H9 (cell line): ENCODE data around the gene MRPS27. TPM values are rescaled to one million over a fixed set of nuclear protein-coding genes. Genes with fewer than 3 reads are reported as not detected.

Experiments
- DNase-seq: peaks from one replicate; pipeline ENCODE4 v3.0.0-alpha.2; 2017
- H2AFZ ChIP-seq: one replicate; pipeline ENCODE4 v1.6.1; 2013; ENCODE audit warnings: mild to moderate bottlenecking, low read length, control low read depth, moderate library complexity
- H2AK5ac ChIP-seq: 2 replicates; pipeline ENCODE4 v1.6.1; 2013; ENCODE audit warnings: low read length, control low read depth, mixed read lengths; ENCODE audit not compliant: insufficient read length
- H2BK120ac ChIP-seq: one replicate; pipeline ENCODE4 v1.6.1; 2013; ENCODE audit warnings: low read depth, mild to moderate bottlenecking, low read length, control low read depth, inconsistent platforms; ENCODE audit not compliant: poor library complexity, severe bottlenecking
- H2BK12ac ChIP-seq: 2 replicates; pipeline ENCODE4 v1.6.1; 2013; ENCODE audit warnings: low read length, control low read depth, mixed read lengths, low read depth; ENCODE audit not compliant: insufficient read length
- H2BK15ac ChIP-seq: 2 replicates; pipeline ENCODE4 v1.6.1; 2013; ENCODE audit warnings: low read depth, low read length, control low read depth
- H2BK20ac ChIP-seq: one replicate; pipeline ENCODE4 v1.6.1; 2013; ENCODE audit warnings: low read depth, mild to moderate bottlenecking, low read length, control low read depth, inconsistent platforms; ENCODE audit not compliant: poor library complexity, severe bottlenecking
- H2BK5ac ChIP-seq: 2 replicates; pipeline ENCODE4 v1.6.1; 2013; ENCODE audit warnings: low read length, control low read depth, mixed read lengths; ENCODE audit not compliant: insufficient read length
- H3K14ac ChIP-seq: 2 replicates; pipeline ENCODE4 v1.6.1; 2013; ENCODE audit warnings: low read length, control low read depth; ENCODE audit not compliant: insufficient read depth
- H3K18ac ChIP-seq: 2 replicates; pipeline ENCODE4 v1.6.1; 2013; ENCODE audit warnings: low read depth, mild to moderate bottlenecking, mixed read lengths, low read length, control low read depth; ENCODE audit not compliant: insufficient read length
- H3K23ac ChIP-seq: 2 replicates; pipeline ENCODE4 v1.6.1; 2013; ENCODE audit warnings: low read length, control low read depth, mixed read lengths, low read depth; ENCODE audit not compliant: insufficient read length
- H3K23me2 ChIP-seq: 2 replicates; pipeline ENCODE4 v1.6.1; 2013; ENCODE audit warnings: low read depth, mild to moderate bottlenecking, mixed read lengths, low read length, control low read depth; ENCODE audit not compliant: insufficient read length, poor library complexity, severe bottlenecking
- H3K27ac ChIP-seq: 2 replicates; pipeline ENCODE4 v1.5.1; 2013; ENCODE audit warnings: low read length, control low read depth, mixed read lengths, low read depth; ENCODE audit not compliant: insufficient read length
- H3K27me3 ChIP-seq: 2 replicates; pipeline ENCODE4 v1.6.1; 2013; ENCODE audit warnings: low read length, control low read depth, inconsistent platforms; ENCODE audit not compliant: insufficient read depth
- H3K4ac ChIP-seq: 2 replicates; pipeline ENCODE4 v1.6.1; 2013; ENCODE audit warnings: low read depth, mild to moderate bottlenecking, control low read depth, inconsistent platforms, low read length, moderate library complexity
- H3K4me1 ChIP-seq: 2 replicates; pipeline ENCODE4 v1.6.1; 2013; ENCODE audit warnings: low read length, control low read depth, inconsistent platforms; ENCODE audit not compliant: insufficient read depth
- H3K4me2 ChIP-seq: 2 replicates; pipeline ENCODE4 v1.6.1; 2013; ENCODE audit warnings: low read length, control low read depth, mixed read lengths; ENCODE audit not compliant: insufficient read length, insufficient read depth
- H3K56ac ChIP-seq: 2 replicates; pipeline ENCODE4 v1.6.1; 2013; ENCODE audit warnings: low read depth, mild to moderate bottlenecking, mixed read lengths, low read length, control low read depth; ENCODE audit not compliant: insufficient read length
- H3K79me1 ChIP-seq: 2 replicates; pipeline ENCODE4 v1.6.1; 2013; ENCODE audit warnings: low read depth, mild to moderate bottlenecking, moderate library complexity, low read length, control low read depth, inconsistent platforms; ENCODE audit not compliant: insufficient read depth, poor library complexity, severe bottlenecking
- H3K79me2 ChIP-seq: 2 replicates; pipeline ENCODE4 v1.6.1; 2013; ENCODE audit warnings: low read length, control low read depth, inconsistent platforms; ENCODE audit not compliant: insufficient read depth
- H3K9ac ChIP-seq: 2 replicates; pipeline ENCODE4 v1.6.1; 2013; ENCODE audit warnings: low read length, control low read depth, mixed read lengths; ENCODE audit not compliant: insufficient read length; ENCODE audit errors: extremely low read depth
- H3K9me3 ChIP-seq: one replicate; pipeline ENCODE4 v1.6.1; 2013; ENCODE audit warnings: low read depth, low read length, inconsistent platforms; ENCODE audit not compliant: control insufficient read depth
- H3T11ph ChIP-seq: one replicate; pipeline ENCODE4 v1.6.1; 2013; ENCODE audit warnings: mild to moderate bottlenecking, low read length, control low read depth, inconsistent platforms
- H4K20me1 ChIP-seq: one replicate; pipeline ENCODE4 v1.6.1; 2013; ENCODE audit not compliant: control insufficient read depth, insufficient read length, insufficient read depth
- H4K5ac ChIP-seq: 2 replicates; pipeline ENCODE4 v1.6.1; 2013; ENCODE audit warnings: low read depth, mild to moderate bottlenecking, mixed read lengths, low read length, control low read depth; ENCODE audit not compliant: insufficient read length
- H4K8ac ChIP-seq: replicated peaks from 2 replicates; pipeline ENCODE4 v1.6.1; 2013; ENCODE audit warnings: low read length, control low read depth, mixed read lengths, low read depth; ENCODE audit not compliant: insufficient read length
- H4K91ac ChIP-seq: 2 replicates; pipeline ENCODE4 v1.6.1; 2013; ENCODE audit warnings: low read depth, mild to moderate bottlenecking, moderate library complexity, mixed read lengths, low read length, control low read depth; ENCODE audit not compliant: insufficient read length
- H3K27ac Mint-ChIP-seq, 3 experiments: 2 replicates in 2 of 3; 3 replicates in 1 of 3; pipeline ENCODE4 v1.8.0; 2020 to 2021; ENCODE audit warnings: mixed read lengths in 3 of 3, mild to moderate bottlenecking in 1 of 3, moderate library complexity in 1 of 3
- H3K27me3 Mint-ChIP-seq: 2 replicates; pipeline ENCODE4 v1.8.0; 2021; ENCODE audit warnings: low read depth, mild to moderate bottlenecking, moderate library complexity, mixed read lengths
- H3K36me3 Mint-ChIP-seq, 3 experiments: 2 replicates in 2 of 3; 3 replicates in 1 of 3; pipeline ENCODE4 v1.8.0; 2020 to 2021; ENCODE audit warnings: low read depth in 3 of 3, mixed read lengths in 3 of 3; ENCODE audit not compliant: insufficient read depth in 1 of 3
- H3K4me1 Mint-ChIP-seq, 2 experiments: 2 replicates each; pipeline ENCODE4 v1.8.0; 2020; ENCODE audit warnings: mixed read lengths in 2 of 2
- H3K4me3 Mint-ChIP-seq, 2 experiments: 2 replicates in 1 of 2; 3 replicates in 1 of 2; pipeline ENCODE4 v1.8.0; 2020 to 2021; ENCODE audit warnings: mild to moderate bottlenecking in 2 of 2, mixed read lengths in 2 of 2, moderate library complexity in 1 of 2
- H3K9me3 Mint-ChIP-seq, 2 experiments: 2 replicates in 1 of 2; 3 replicates in 1 of 2; pipeline ENCODE4 v1.8.0; 2020; ENCODE audit warnings: mild to moderate bottlenecking in 2 of 2, mixed read lengths in 2 of 2, moderate library complexity in 1 of 2
- CTCF ChIP-seq: fragments of 200-600 bp; sonication (generic); conservative IDR thresholded peaks from 3 replicates; pipeline ENCODE4 v1.8.0; 2021; ENCODE audit warnings: antibody characterized with exemption, mild to moderate bottlenecking
- WGBS: extraction: QIAGEN DNeasy Blood & Tissue Kit; methylation state at CpG from one replicate; pipeline ENCODE4 v1.1.7; 2013; ENCODE audit warnings: missing lambda C conversion rate, low lambda C conversion rate, mixed read lengths; ENCODE audit not compliant: insufficient read length; ENCODE audit errors: extremely low coverage; 5-methylcytosine and 5-hydroxymethylcytosine counted together
- total RNA-seq: library from RNA; stranded (reverse); gene quantifications from 2 replicates; pipeline ENCODE4 v1.2.1, GENCODE V29; 2021

Gene MRPS27
- total RNA-seq, 1 experiment from 2014 or later = 83.3 TPM

- peaks cover 18 to 36% (median 31%) of the 10 kb centered on the region in 3 experiments for H3K36me3 Mint-ChIP-seq
- Histone ChIP-seq H3K14ac (no peak overlapping the region), H3K79me2 (no peaks in the 10 kb centered on the region), H2BK120ac (no peak overlapping the region), H4K5ac (no peak overlapping the region), H3K4ac (no peak overlapping the region), H3K23ac (no peak overlapping the region), H2AFZ (no peak overlapping the region), H2BK15ac (no peak overlapping the region), H4K20me1 (no peaks in the 10 kb centered on the region), H2BK12ac (no peak overlapping the region), H3K9ac (no peak overlapping the region), H3K27ac (no peak overlapping the region), H3K9me3 (no peaks in the 10 kb centered on the region), H2AK5ac (no peak overlapping the region), H2BK20ac (no peak overlapping the region), H3K4me2 (no peak overlapping the region), H3K23me2 (no peaks in the 10 kb centered on the region), H2BK5ac (no peak overlapping the region), H3T11ph (no peak overlapping the region), H4K8ac (no peak overlapping the region), H4K91ac (no peak overlapping the region), H3K4me1 (peaks cover 4% of the 10 kb centered on the region; the same call in 1 of the 2 replicates), H3K79me1 (no peaks in the 10 kb centered on the region), H3K18ac (no peak overlapping the region), H3K56ac (no peak overlapping the region), H3K27me3 (no peaks in the 10 kb centered on the region)
- H3K27me3 Mint-ChIP-seq = no peaks in the 10 kb centered on the region
- DNase-seq = no peak
- no peak for TF ChIP-seq CTCF
- no CpG with 5 or more reads among the region's 1 CpG for WGBS
- H3K27ac Mint-ChIP-seq = no peak overlapping the region; a peak in 2 of 7 replicates
- H3K4me1 Mint-ChIP-seq = peaks cover 13 to 24% of the 10 kb centered on the region in 2 experiments
- peaks cover 0 to 2% of the 10 kb centered on the region in 2 experiments; a peak in 1 of 5 replicates for H3K9me3 Mint-ChIP-seq
- no peak overlapping the region for H3K4me3 Mint-ChIP-seq
Observed at GRCh38 chr5:72359886-72360285, 39.8 kb upstream of the MRPS27 start.
